Esophagus (tissue), 2 donors: ENCODE data around the gene CXCL11. TPM values are rescaled to one million over a fixed set of nuclear protein-coding genes. Genes with fewer than 3 reads are reported as not detected.
"Not testable (repeated sequence)": the region's sequence is repeated elsewhere in the genome, so short reads cannot be mapped to it uniquely, and the experiment has no call there.

ENCODE experiments used
- H3K27ac ChIP-seq, 2 donors: one replicate each; pipeline ENCODE4 v1.5.1; 2013; ENCODE audit warnings: low read depth in 2 of 2, mild to moderate bottlenecking in 2 of 2, inconsistent platforms in 1 of 2, low read length in 1 of 2, moderate library complexity in 1 of 2
- H3K27me3 ChIP-seq, 2 donors: one replicate each; pipeline ENCODE4 v1.6.1; 2013; ENCODE audit warnings: low read length in 2 of 2, control low read depth in 1 of 2, mild to moderate bottlenecking in 1 of 2; ENCODE audit not compliant: insufficient read depth in 2 of 2, control insufficient read depth in 1 of 2
- H3K36me3 ChIP-seq, 2 donors: one replicate each; pipeline ENCODE4 v1.6.1; 2013; ENCODE audit warnings: low read length in 1 of 2; ENCODE audit not compliant: control insufficient read depth in 2 of 2, insufficient read depth in 2 of 2
- H3K4me1 ChIP-seq, 2 donors: one replicate each; pipeline ENCODE4 v1.6.1; 2013; ENCODE audit warnings: low read length in 1 of 2; ENCODE audit not compliant: control insufficient read depth in 2 of 2, insufficient read depth in 2 of 2
- H3K4me3 ChIP-seq, 2 donors: one replicate each; pipeline ENCODE4 v1.5.1; 2013; ENCODE audit warnings: low read length in 2 of 2, mild to moderate bottlenecking in 2 of 2, low read depth in 1 of 2, moderate library complexity in 1 of 2
- H3K9me3 ChIP-seq, 2 donors: one replicate each; pipeline ENCODE4 v1.6.1; 2013; ENCODE audit warnings: mild to moderate bottlenecking in 2 of 2, low read depth in 1 of 2, low read length in 1 of 2, moderate library complexity in 1 of 2; ENCODE audit not compliant: control insufficient read depth in 2 of 2, insufficient read depth in 1 of 2
- WGBS, 2 donors: extraction: QIAGEN DNeasy Blood & Tissue Kit; methylation state at CpG; one replicate each; pipeline ENCODE4 v1.1.7; 2013; 5-methylcytosine and 5-hydroxymethylcytosine counted together
- polyA plus RNA-seq, 2 donors: library from polyadenylated mRNA; stranded (reverse); fragments of 200-250 nt; gene quantifications; one replicate each; pipeline ENCODE4 v1.2.3, GENCODE V29; 2013
- donor health status: healthy with polysubstance abuse.
- donor health status: Bipolar disorder and iron deficiency.

CXCL11 gene
- polyA plus RNA-seq, 2 donors: 0.07 TPM; not detected in 1

- H3K4me3 ChIP-seq, H3K36me3 ChIP-seq, H3K9me3 ChIP-seq, H3K27me3 ChIP-seq, H3K4me1 ChIP-seq, H3K27ac ChIP-seq: not testable (repeated sequence)
- WGBS, 2 donors: 90% methylated on average over 16 to 17 of the region's 17 CpGs
Observed at GRCh38 chr4:76049860-76050416, 14.1 kb upstream of the CXCL11 start.

GRCh38 chr4:76044686-76045085 is 8.8 kb upstream of the CXCL11 start:
- 82 to 83% methylated on average over 4 of the region's 4 CpGs for WGBS, 2 donors
- not testable (repeated sequence) for H3K4me1 ChIP-seq

GRCh38 chr4:76043306-76043705 is 7.4 kb upstream of the CXCL11 start:
- not testable (repeated sequence) for H3K4me1 ChIP-seq, H3K27ac ChIP-seq, H3K36me3 ChIP-seq, H3K9me3 ChIP-seq, H3K27me3 ChIP-seq, H3K4me3 ChIP-seq
- 94 to 97% methylated on average over 9 to 18 of the region's 18 CpGs for WGBS, 2 donors

More at GRCh38 chr4:76044686-76045085, 8.8 kb upstream of the CXCL11 start:
- H3K27ac ChIP-seq, H3K27me3 ChIP-seq, H3K9me3 ChIP-seq, H3K4me3 ChIP-seq, H3K36me3 ChIP-seq: not testable (repeated sequence)

DNA sequence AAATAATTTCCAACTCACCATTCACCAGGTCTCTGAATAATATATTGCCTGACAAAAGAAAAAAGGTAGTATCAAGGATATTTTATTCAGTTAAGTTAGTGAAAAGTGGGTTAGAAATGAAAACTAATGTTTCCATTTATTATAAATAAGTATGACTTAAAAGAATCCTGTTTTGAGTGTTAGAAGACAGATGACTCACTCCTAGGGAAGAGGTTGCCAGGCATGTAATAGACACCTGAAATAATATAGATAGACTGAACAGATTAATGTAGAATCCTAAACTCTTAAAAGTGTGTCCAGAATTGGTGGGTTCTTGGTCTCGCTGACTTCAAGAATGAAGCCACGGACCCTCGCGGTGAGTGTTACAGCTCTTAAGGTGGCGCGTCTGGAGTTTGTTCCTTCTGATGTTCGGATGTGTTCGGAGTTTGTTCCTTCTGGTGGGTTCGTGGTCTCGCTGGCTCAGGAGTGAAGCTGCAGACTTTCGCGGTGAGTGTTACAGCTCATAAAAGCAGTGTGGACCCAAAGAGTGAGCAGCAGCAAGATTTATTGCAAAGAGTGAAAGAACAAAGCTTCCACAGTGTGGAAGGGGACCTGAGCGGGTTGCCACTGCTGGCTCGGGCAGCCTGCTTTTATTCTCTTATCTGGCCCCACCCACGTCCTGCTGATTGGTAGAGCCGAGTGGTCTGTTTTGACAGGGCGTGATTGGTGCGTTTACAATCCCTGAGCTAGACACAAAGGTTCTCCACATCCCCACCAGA is 6.5 kb upstream of the CXCL11 start:
- not testable (repeated sequence) for H3K4me3 ChIP-seq, H3K9me3 ChIP-seq, H3K36me3 ChIP-seq, H3K27ac ChIP-seq, H3K27me3 ChIP-seq, H3K4me1 ChIP-seq
- WGBS, 2 donors: 77 to 78% methylated on average over 14 to 17 of the region's 18 CpGs

DNA sequence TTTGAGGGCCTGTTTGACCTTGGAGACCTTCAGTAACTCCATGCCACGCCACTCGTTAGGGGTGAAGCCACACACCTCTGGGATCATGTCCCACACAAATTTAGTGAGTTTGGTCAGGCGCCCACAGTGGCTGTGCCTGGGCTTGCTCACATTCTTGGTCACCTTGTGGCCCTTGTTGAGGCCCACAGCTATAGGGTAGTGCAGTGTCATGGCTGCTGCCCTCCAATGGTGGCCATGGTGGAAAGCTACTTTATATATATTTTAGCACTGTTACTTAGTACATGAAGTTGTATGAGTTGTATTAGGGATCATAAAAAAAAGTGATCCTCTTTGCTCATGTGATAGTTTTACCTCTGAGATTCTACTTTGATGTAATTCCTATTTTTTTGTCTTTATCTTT is 985 bp upstream of the CXCL11 start:
- no peaks in the 10 kb centered on the region for H3K9me3 ChIP-seq
- no peak overlapping the region for H3K27ac ChIP-seq
- 84 to 85% methylated on average over 3 of the region's 3 CpGs for WGBS, 2 donors
- no peak overlapping the region for H3K4me3 ChIP-seq
- no peaks in the 10 kb centered on the region for H3K36me3 ChIP-seq
- no peaks in the 10 kb centered on the region for H3K4me1 ChIP-seq
- no peaks in the 10 kb centered on the region for H3K27me3 ChIP-seq

DNA sequence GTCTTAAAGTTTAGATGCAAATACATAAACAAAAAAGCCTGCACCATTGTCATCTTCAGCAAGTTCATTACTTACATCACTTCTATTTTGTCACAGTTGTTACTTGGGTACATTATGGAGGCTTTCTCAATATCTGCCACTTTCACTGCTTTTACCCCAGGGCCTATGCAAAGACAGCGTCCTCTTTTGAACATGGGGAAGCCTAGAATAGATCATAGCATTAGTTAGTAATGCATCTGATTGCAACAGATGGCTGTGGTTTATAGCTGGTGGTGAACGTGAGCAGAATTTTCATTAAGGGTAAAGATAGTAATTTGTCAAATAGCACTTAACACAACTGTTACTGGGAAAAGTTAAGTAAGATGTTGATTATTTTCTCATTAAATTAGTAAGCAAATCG is 729 bp downstream of the CXCL11 start:
- H3K36me3 ChIP-seq: no peaks in the 10 kb centered on the region
- no peak overlapping the region for H3K27ac ChIP-seq
- no peaks in the 10 kb centered on the region for H3K27me3 ChIP-seq
- H3K9me3 ChIP-seq: no peaks in the 10 kb centered on the region
- H3K4me3 ChIP-seq: no peak overlapping the region
- 54% methylated on average over 3 of the region's 3 CpGs for WGBS, 2 donors
- no peaks in the 10 kb centered on the region for H3K4me1 ChIP-seq

DNA sequence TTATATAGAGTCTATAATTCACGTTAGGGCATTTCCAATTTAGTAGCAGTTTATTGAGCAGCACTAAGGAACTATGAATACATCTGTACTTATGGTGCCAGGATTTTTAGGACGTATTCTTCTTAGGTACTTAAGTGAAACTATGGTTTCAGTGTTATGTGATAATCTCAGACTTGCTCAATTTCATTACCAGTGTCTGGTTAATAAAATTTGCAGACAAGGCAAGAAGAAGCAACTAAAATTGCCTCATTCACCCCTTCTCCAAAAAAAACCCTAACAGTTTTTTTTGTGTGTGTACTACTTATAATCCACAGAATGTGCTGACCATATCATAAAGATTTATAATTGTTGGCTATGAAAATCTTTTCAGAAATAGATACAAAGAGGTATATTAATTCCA is 6.6 kb downstream of the CXCL11 start:
- H3K27ac ChIP-seq: no peak overlapping the region
- no peak overlapping the region for H3K4me3 ChIP-seq
- WGBS, 2 donors: 81% methylated on average over 2 of the region's 2 CpGs
- H3K27me3 ChIP-seq: no peaks in the 10 kb centered on the region
- no peaks in the 10 kb centered on the region for H3K36me3 ChIP-seq
- no peaks in the 10 kb centered on the region for H3K4me1 ChIP-seq
- H3K9me3 ChIP-seq: no peaks in the 10 kb centered on the region

DNA sequence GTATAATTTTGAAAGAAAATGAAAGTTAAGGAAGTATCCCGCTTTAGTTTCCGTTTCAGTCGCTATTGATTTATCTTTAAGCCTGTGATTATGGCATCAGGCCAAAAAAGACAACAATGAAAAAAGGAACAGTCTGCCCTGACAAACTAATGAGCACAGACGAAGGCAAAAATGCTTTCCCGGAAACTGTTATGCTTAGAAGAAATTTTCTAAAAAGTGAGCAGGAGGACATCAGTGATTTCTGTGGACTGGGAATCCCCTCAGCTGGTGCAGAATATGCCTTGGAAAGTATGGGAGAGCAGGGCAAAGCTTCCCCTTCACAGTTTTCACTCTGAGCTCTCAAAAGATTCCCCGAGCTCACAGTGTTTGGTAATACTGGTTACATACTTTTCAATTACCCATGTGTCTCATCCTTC is 7.5 kb downstream of the CXCL11 start:
- H3K36me3 ChIP-seq: no peaks in the 10 kb centered on the region
- H3K4me3 ChIP-seq: peak overlapping the region in 1 of 2 donors; percentile 33
- H3K9me3 ChIP-seq: no peaks in the 10 kb centered on the region
- no peaks in the 10 kb centered on the region for H3K27me3 ChIP-seq
- 5% methylated on average over 6 of the region's 6 CpGs for whole genome bisulfite sequencing, 2 donors
- no peaks in the 10 kb centered on the region for H3K4me1 ChIP-seq
- H3K27ac ChIP-seq: no peak overlapping the region

DNA sequence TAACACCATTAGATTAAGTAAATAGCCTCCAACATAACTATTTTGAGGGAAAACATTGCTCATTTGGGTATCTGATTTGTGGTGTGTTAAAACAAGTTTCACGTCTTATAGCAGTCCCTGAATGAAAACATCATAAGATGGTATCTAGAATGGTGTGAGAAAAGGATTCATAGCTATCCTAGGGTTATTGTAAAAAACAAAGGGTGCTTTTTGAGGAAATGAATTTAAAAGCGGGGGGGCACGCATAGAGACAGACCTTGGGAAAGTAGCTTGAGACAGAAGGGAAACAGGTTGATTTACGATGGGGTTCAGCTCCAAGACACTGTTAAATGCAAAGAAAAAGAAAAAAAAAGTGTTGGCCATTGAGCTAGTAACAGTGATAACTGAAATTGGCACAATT is 11.8 kb downstream of the CXCL11 start:
- Histone ChIP-seq H3K4me3 (no peak overlapping the region), H3K9me3 (no peaks in the 10 kb centered on the region), H3K36me3 (no peaks in the 10 kb centered on the region), H3K27ac (no peak overlapping the region), H3K27me3 (no peaks in the 10 kb centered on the region), H3K4me1 (no peaks in the 10 kb centered on the region)
- 71 to 80% methylated on average over 4 of the region's 4 CpGs for WGBS, 2 donors

DNA sequence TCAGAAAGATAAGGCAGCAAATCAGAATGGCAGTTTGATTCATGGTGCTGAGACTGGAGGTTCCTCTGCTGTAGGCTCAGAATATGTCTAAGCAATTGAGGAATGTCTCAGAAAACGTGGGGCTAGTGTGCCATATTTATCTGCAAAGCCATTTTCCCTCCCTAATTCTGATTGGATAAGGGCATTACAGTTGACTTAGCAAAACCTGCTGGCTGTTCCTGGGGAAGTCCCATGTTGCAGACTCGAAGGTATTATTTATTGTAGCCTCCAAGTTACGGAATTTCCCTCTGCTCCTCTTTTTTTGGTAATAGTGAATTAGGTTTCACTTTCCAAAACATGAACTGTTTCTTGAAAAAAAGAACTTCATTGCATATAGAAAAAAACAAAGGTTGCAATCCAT is 12.5 kb downstream of the CXCL11 start, which contains the start of gene CXCL10:
TSS of gene CXCL10 (minus strand) at position 109 of the 400 bp plus-strand sequence. CDS start at position 43, 66 bp downstream.
- Histone ChIP-seq H3K27ac (no peak within 1 kb of the TSS), H3K36me3 (no peaks in the 10 kb centered on the region), H3K4me1 (no peaks in the 10 kb centered on the region), H3K4me3 (no peak within 1 kb of the TSS), H3K27me3 (no peaks in the 10 kb centered on the region), H3K9me3 (no peaks in the 10 kb centered on the region)
- 10 to 13% methylated on average over 3 of the region's 3 CpGs for WGBS, 2 donors
